ENCODE measurements around the gene ONECUT1. TPM values are rescaled to one million over a fixed set of nuclear protein-coding genes. Genes with fewer than 3 reads are reported as not detected.

ONECUT1 gene
- total and polyA plus RNA-seq, 10 of the 15 experiments (the other 5 are each of a cell fraction or from before 2014, with no cell fraction given), result 0.28 TPM; not detected in 9

DNA sequence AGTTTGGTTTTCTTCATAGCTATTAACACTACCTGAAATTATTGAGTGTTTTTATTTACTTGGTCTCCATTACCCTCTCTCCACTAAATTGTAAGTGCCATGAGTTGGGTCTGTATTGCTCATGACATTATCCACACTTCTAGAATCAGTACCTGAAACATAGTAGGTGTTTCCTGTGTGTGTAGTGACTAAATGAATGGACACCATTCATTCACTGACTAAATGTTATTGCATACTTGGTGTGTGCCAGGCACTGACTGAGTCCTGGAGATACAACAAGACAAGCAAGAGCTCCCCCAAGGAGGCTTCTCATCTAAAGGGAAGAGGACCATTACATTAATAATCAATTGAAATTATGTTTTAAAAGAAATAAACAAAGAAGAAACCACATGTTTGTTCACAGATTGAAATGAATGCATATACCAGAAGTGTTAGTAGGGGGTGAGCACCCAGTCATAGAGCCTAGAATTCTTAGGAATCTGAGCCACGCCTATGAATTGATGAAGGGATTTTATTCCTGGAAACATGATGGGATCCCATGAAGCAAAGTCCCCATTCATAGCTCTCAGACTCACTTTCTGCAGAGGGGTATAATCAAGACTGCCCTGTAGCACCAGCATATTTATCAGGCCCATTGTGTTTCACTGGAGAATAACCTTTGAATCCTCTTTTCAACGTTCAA is 79.3 kb downstream of the ONECUT1 start:
- WGBS (ENCODE audit: insufficient coverage, insufficient replicate concordance, low lambda C conversion rate, missing lambda C conversion rate), result 73% methylated on average over 2 of the region's 2 CpGs

DNA sequence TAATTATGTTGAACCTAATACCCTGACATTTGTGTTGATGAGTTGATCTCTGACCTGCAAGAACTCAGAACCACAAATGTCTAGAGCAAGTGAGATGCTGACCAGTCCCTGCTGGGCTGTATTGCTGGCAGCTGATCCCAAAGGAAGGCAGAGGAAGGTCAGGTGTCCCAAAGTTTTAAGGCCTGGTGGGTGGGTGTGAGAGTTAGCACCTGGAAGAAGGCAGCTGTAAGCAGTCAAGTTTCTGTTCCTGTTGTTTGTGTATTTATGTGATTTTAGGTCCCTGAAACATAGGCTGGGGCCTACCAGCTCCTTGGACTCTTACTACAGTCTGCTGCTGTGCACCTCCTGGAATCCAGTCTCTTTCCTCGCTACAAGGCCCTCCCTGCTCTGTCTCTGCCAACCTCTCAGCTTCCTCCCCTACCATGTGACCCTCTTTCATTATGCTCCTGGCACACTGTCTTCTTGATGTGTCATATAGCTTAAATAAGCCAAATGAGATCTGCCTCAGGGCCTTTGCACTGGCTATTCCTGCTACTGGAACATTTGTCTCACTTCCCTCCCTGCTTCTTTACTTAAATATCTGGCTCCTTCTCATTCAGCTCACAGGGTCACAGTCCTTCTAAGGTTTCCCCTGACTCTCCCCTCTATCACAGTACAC is 80.0 kb downstream of the ONECUT1 start:
- ChIA-PET SMC1A (ENCODE audit: uncharacterized antibody, unreplicated experiment) (interaction anchor here (0.8 to 1.8 kb wide), 11 partner anchors 19 to 453 kb away, joined by 3 to 7 read pairs (median 4); partner anchors contain the start of gene ATOSA), CTCF (interaction anchor here (0.6 to 1.8 kb wide), 5 partner anchors 14 to 379 kb away, joined by 3 to 5 read pairs (median 3); no protein-coding TSS in a partner anchor), RAD21 (ENCODE audit: unreplicated experiment) (interaction anchor here (1.2 kb wide), 1 partner anchor 244 kb away, joined by 3 read pairs; no protein-coding TSS in a partner anchor), POLR2A (interaction anchor here (1.2 kb wide), 1 partner anchor 26 kb away, joined by 7 read pairs; no protein-coding TSS in a partner anchor)
- ATAC-seq (peak; percentile 64), DNase-seq (ENCODE audit: low read depth, low spot score) (peak; percentile 8), FAIRE-seq (peak; percentile 44)
- Histone ChIP-seq H3K4me3 (no peak overlapping the region), H3K79me2 (ENCODE audit: control insufficient read depth, insufficient read depth, low read length) (no peaks in the 10 kb centered on the region), H3K4me2 (ENCODE audit: control insufficient read depth, insufficient read depth) (peak overlapping the region; percentile 57), H3K9me3 (replicated peaks; ENCODE audit: control insufficient read depth, insufficient read depth, low read length) (no peaks in the 10 kb centered on the region), H3K4me1 (ENCODE audit: control insufficient read depth, insufficient read depth, low read length) (peaks cover 14% of the 10 kb centered on the region), H3K27me3 (replicated peaks in 1 of 2; ENCODE audit: control insufficient read depth in 2 of 2, insufficient read depth in 2 of 2, low read length in 1 of 2) (no peaks in the 10 kb centered on the region), H4K20me1 (ENCODE audit: control insufficient read depth, insufficient read depth) (no peaks in the 10 kb centered on the region), H3K27ac (ENCODE audit: control insufficient read depth, insufficient read depth) (no peak overlapping the region; the same call in 1 of the 2 replicates), H3K36me3 (ENCODE audit: control insufficient read depth in 2 of 2, insufficient read depth in 2 of 2, low read length in 1 of 2) (no peaks in the 10 kb centered on the region), H2AFZ (ENCODE audit: control insufficient read depth, low read depth, low read length) (peak overlapping the region; percentile 77), H3K9ac (ENCODE audit: control insufficient read depth, insufficient read depth, low read length) (no peak overlapping the region)
- WGBS (ENCODE audit: insufficient coverage, insufficient replicate concordance, low lambda C conversion rate, missing lambda C conversion rate), result 94% methylated on average over 1 of the region's 1 CpG
- no TSS peak for BruUV-seq (replicated peaks)
- intact Hi-C loops (cut with micrococcal nuclease; ENCODE audit: unreplicated experiment), result no loop called here
- in situ Hi-C loops (cut with MboI), result no loop called here
- TF ChIP-seq SIX5 (IDR thresholded peaks at IDR 0.05; ENCODE audit: low read depth, low read length, severe bottlenecking), result no peak
- TF ChIP-seq NR2F1 (conservative IDR thresholded peaks at IDR 0.05), result 0 out of 2 replicates have a peak, but pooled peaks have one; percentile 25
- TF ChIP-seq, protein P1, sequence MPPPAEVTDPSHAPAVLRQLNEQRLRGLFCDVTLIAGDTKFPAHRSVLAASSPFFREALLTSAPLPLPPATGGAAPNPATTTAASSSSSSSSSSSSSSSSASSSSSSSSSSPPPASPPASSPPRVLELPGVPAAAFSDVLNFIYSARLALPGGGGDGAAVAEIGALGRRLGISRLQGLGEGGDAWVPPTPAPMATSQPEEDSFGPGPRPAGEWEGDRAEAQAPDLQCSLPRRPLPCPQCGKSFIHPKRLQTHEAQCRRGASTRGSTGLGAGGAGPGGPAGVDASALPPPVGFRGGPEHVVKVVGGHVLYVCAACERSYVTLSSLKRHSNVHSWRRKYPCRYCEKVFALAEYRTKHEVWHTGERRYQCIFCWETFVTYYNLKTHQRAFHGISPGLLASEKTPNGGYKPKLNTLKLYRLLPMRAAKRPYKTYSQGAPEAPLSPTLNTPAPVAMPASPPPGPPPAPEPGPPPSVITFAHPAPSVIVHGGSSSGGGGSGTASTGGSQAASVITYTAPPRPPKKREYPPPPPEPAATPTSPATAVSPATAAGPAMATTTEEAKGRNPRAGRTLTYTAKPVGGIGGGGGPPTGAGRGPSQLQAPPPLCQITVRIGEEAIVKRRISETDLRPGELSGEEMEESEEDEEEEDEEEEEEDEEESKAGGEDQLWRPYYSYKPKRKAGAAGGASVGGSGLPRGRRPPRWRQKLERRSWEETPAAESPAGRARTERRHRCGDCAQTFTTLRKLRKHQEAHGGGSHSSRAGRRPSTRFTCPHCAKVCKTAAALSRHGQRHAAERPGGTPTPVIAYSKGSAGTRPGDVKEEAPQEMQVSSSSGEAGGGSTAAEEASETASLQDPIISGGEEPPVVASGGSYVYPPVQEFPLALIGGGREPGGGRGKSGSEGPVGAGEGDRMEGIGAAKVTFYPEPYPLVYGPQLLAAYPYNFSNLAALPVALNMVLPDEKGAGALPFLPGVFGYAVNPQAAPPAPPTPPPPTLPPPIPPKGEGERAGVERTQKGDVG (CRISPR knock-in tag; IDR thresholded peaks at IDR 0.05), result no peak
- no peak for TF ChIP-seq SP1 (IDR thresholded peaks at IDR 0.05; ENCODE audit: low read depth, low read length)
- no peak for TF ChIP-seq ZNF384 (IDR thresholded peaks at IDR 0.05; ENCODE audit: borderline replicate concordance, low read depth, low read length)
- TF ChIP-seq MTA2 (IDR thresholded peaks at IDR 0.05; ENCODE audit: low read depth), result no peak
- no peak for TF ChIP-seq BMI1 (IDR thresholded peaks at IDR 0.05; ENCODE audit: borderline replicate concordance)
- peak; percentile 63; the same call in 1 of the 2 replicates for TF ChIP-seq IKZF1 (conservative IDR thresholded peaks at IDR 0.05)
- TF ChIP-seq TCF12 (IDR thresholded peaks at IDR 0.05; ENCODE audit: low read depth, low read length), result peak; percentile 50; the same call in 1 of the 2 replicates
- TF ChIP-seq PML (IDR thresholded peaks at IDR 0.05; ENCODE audit: low read length), result no peak

More for the DNA sequence above, 79.3 kb downstream of the ONECUT1 start:
- ChIA-PET CTCF (interaction anchor here (0.9 to 1.8 kb wide), 4 partner anchors 13 to 380 kb away, joined by 3 to 5 read pairs (median 4); no protein-coding TSS in a partner anchor), POLR2A (interaction anchor here (1.2 kb wide), 1 partner anchor 27 kb away, joined by 7 read pairs; no protein-coding TSS in a partner anchor), RAD21 (ENCODE audit: unreplicated experiment) (no interaction called here), SMC1A (ENCODE audit: uncharacterized antibody, unreplicated experiment) (interaction anchor here (0.8 to 1.6 kb wide), 6 partner anchors 27 to 454 kb away, joined by 3 to 6 read pairs (median 4); partner anchors contain the start of gene ATOSA)
- FAIRE-seq (no peak), DNase-seq (ENCODE audit: low read depth, low spot score) (no peak), ATAC-seq (peak; percentile 11)
- intact Hi-C loops (cut with micrococcal nuclease; ENCODE audit: unreplicated experiment) (no loop called here), in situ Hi-C loops (cut with MboI) (no loop called here)
- Histone ChIP-seq H3K4me3 (no peak overlapping the region), H3K9ac (ENCODE audit: control insufficient read depth, insufficient read depth, low read length) (no peak overlapping the region), H3K36me3 (ENCODE audit: control insufficient read depth in 2 of 2, insufficient read depth in 2 of 2, low read length in 1 of 2) (no peaks in the 10 kb centered on the region), H3K4me1 (ENCODE audit: control insufficient read depth, insufficient read depth, low read length) (peaks cover 14% of the 10 kb centered on the region), H2AFZ (ENCODE audit: control insufficient read depth, low read depth, low read length) (peak overlapping the region; percentile 77; the same call in 1 of the 2 replicates), H3K4me2 (ENCODE audit: control insufficient read depth, insufficient read depth) (no peak overlapping the region), H3K79me2 (ENCODE audit: control insufficient read depth, insufficient read depth, low read length) (no peaks in the 10 kb centered on the region), H4K20me1 (ENCODE audit: control insufficient read depth, insufficient read depth) (no peaks in the 10 kb centered on the region), H3K27ac (ENCODE audit: control insufficient read depth, insufficient read depth) (no peak overlapping the region; the same call in 1 of the 2 replicates), H3K9me3 (replicated peaks; ENCODE audit: control insufficient read depth, insufficient read depth, low read length) (no peaks in the 10 kb centered on the region), H3K27me3 (replicated peaks in 1 of 2; ENCODE audit: control insufficient read depth in 2 of 2, insufficient read depth in 2 of 2, low read length in 1 of 2) (no peaks in the 10 kb centered on the region)
- no TSS peak for BruUV-seq (replicated peaks)
- TF ChIP-seq, protein P2, sequence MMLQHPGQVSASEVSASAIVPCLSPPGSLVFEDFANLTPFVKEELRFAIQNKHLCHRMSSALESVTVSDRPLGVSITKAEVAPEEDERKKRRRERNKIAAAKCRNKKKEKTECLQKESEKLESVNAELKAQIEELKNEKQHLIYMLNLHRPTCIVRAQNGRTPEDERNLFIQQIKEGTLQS (IDR thresholded peaks at IDR 0.05; ENCODE audit: borderline replicate concordance, extremely low read depth, low read depth, low read length), result no peak
- TF ChIP-seq ZNF24 (IDR thresholded peaks at IDR 0.05), result 0 out of 2 replicates have a peak, but pooled peaks have one; percentile 18
- no peak for TF ChIP-seq RAD51 (IDR thresholded peaks at IDR 0.05)
